ENCODE data around the gene LRRC4. TPM values are rescaled to one million over a fixed set of nuclear protein-coding genes. Genes with fewer than 3 reads are reported as not detected.

Gene LRRC4, protein sequence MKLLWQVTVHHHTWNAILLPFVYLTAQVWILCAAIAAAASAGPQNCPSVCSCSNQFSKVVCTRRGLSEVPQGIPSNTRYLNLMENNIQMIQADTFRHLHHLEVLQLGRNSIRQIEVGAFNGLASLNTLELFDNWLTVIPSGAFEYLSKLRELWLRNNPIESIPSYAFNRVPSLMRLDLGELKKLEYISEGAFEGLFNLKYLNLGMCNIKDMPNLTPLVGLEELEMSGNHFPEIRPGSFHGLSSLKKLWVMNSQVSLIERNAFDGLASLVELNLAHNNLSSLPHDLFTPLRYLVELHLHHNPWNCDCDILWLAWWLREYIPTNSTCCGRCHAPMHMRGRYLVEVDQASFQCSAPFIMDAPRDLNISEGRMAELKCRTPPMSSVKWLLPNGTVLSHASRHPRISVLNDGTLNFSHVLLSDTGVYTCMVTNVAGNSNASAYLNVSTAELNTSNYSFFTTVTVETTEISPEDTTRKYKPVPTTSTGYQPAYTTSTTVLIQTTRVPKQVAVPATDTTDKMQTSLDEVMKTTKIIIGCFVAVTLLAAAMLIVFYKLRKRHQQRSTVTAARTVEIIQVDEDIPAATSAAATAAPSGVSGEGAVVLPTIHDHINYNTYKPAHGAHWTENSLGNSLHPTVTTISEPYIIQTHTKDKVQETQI
- 0.45 and 1.2 TPM in 2 replicates for total RNA-seq

DNA sequence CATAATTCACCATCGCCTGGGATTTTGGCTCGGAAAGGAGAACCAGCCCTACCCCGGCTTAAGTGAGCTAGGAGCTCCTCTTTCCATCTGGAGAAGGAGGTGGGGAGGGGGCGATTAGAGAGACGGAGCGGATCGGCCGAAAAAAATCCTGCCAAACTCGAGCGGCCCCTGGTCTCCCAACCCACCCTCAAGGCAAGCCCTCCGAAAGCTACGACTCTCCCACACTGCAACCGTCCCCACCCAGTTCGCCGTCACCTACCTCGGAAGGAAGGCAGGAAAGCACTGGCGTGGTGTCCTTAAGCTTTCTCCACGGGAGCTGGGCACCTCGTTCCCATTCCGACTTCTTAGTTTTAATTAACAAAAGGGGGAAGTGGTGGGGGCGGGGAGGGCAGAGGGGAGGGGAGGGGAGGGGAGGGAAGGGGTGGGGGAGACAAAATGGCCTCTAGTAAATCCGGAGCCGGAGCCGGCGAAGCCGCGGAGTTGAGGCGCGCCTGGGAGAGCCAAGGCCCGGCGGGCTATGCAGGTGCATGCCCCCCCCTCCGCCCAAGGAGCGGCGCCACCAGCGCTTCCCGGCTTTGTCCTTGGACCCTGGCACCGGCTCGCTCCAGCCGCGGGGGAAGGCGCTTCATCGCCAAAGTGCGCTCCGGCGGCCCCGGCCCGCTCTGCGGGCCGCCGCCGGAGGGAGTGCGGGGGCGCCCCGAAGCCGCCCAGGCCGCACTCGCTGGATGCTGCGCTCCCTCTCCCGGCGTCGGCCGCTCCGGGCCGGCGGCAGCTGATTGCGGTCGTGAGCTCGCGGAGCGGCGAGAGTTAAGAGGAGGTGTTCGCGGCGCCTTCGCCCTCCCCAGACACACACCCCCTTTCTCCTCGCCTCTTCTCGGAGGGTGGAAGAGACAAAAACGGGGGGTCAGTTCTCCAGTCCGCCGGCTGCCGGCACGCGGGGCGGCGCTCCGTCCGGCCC, at the start of gene LRRC4:
Gene LRRC4 (minus strand): TSS at position 784 of the 958 bp plus-strand sequence. CDS start 797 bp downstream, outside the sequence.

Other genes starting within 250 kb of the LRRC4 start
- not detected in 2 replicates for gene LEP, start 209.8 kb upstream of the LRRC4 start, total RNA-seq

All from bronchus fibroblast of lung (primary cell).